PC-9 (cell line): ENCODE measurements around the gene PLK5. TPM values are rescaled to one million over a fixed set of nuclear protein-coding genes. Genes with fewer than 3 reads are reported as not detected.

Source experiments
- BruUV-seq: library from RNA; stranded (reverse); fragments of 400-500 nt; replicated peaks from 2 replicates; lab custom pipeline; 2021; lab: Mats Ljungman, UMichigan
- CTCF ChIA-PET: fragments of 300-600 bp; sonication (Branson Sonifier 250); formaldehyde crosslinking; loops from one replicate; lab custom pipeline; 2022; ENCODE audit warnings: antibody characterized with exemption; lab: Charles Lee
- POLR2A ChIA-PET: fragments of 300-600 bp; sonication (Branson Sonifier 250); formaldehyde crosslinking; loops from one replicate; lab custom pipeline; 2022; ENCODE audit warnings: antibody characterized with exemption; ENCODE audit not compliant: unreplicated experiment; lab: Charles Lee
- DNase-seq, 2 experiments: peaks; one replicate each; pipeline versions ENCODE4 v3.0.0 to v3.0.0-alpha.2; 2015 to 2022; ENCODE audit warnings: mixed read lengths in 1 of 2
- H2AFZ ChIP-seq: fragments of 200-600 bp; sonication (generic); 2 replicates; pipeline ENCODE4 v1.8.1; 2017; ENCODE audit warnings: antibody characterized with exemption
- H3F3A ChIP-seq: fragments of 200-600 bp; sonication (generic); 2 replicates; pipeline ENCODE4 v1.8.1; 2017; ENCODE audit warnings: antibody characterized with exemption, mild to moderate bottlenecking, low read depth; ENCODE audit not compliant: insufficient read depth
- H3K27ac ChIP-seq: fragments of 200-600 bp; sonication (generic); 2 replicates; pipeline ENCODE4 v1.6.1; 2016; ENCODE audit warnings: mixed run types
- H3K27me3 ChIP-seq: fragments of 200-600 bp; sonication (generic); 2 replicates; pipeline ENCODE4 v1.6.1; 2016; ENCODE audit warnings: low read depth, mixed run types; ENCODE audit not compliant: insufficient read depth
- H3K36me3 ChIP-seq: fragments of 200-600 bp; sonication (generic); 2 replicates; pipeline ENCODE4 v1.6.1; 2016; ENCODE audit warnings: low read depth, mixed run types
- H3K4me1 ChIP-seq: fragments of 200-600 bp; sonication (generic); replicated peaks from 2 replicates; pipeline ENCODE4 v1.6.1; 2016; ENCODE audit warnings: mixed run types; ENCODE audit not compliant: insufficient read depth
- H3K4me2 ChIP-seq: fragments of 200-600 bp; sonication (generic); 2 replicates; pipeline ENCODE4 v1.6.1; 2017; ENCODE audit warnings: mixed run types
- H3K4me3 ChIP-seq: fragments of 200-600 bp; sonication (generic); 2 replicates; pipeline ENCODE4 v1.6.1; 2016; ENCODE audit warnings: mixed run types
- H3K79me2 ChIP-seq: fragments of 200-600 bp; sonication (generic); 2 replicates; pipeline ENCODE4 v1.6.1; 2017; ENCODE audit warnings: low read depth, mixed run types
- H3K9me2 ChIP-seq: fragments of 200-600 bp; sonication (generic); 2 replicates; pipeline ENCODE4 v1.8.1; 2017; ENCODE audit warnings: mild to moderate bottlenecking; ENCODE audit not compliant: insufficient read depth
- H3K9me3 ChIP-seq: fragments of 200-600 bp; sonication (generic); 2 replicates; pipeline ENCODE4 v1.8.1; 2016; ENCODE audit warnings: low read depth; ENCODE audit not compliant: insufficient read depth
- H4K20me1 ChIP-seq: fragments of 200-600 bp; sonication (generic); 2 replicates; pipeline ENCODE4 v1.8.1; 2017; ENCODE audit not compliant: insufficient read depth
- EZH2 ChIP-seq: fragments of 200-600 bp; sonication (generic); IDR thresholded peaks from 2 replicates; pipeline ENCODE4 v1.8.0; 2017; ENCODE audit warnings: antibody characterized with exemption, low read depth
- intact Hi-C: fragments of 100-400 bp; cut with micrococcal nuclease; formaldehyde crosslinking; loops from one replicate; pipeline ENCODE4 v1.10.0; 2022; ENCODE audit not compliant: unreplicated experiment
- total RNA-seq: library from RNA; stranded (reverse); gene quantifications from 2 replicates; pipeline ENCODE4 v1.2.3, GENCODE V29; 2021
- TF ChIP-seq, protein P1 (sequence below): fragments of 200-600 bp; sonication (generic); conservative IDR thresholded peaks from 2 replicates; pipeline ENCODE4 v1.6.1; 2017; ENCODE audit warnings: mixed run types, antibody characterized with exemption, mild to moderate bottlenecking, moderate library complexity

PLK5 gene
- total RNA-seq, 1 experiment from 2014 or later: not detected

GRCh38 chr19:1577929-1578618, 54.2 kb downstream of the PLK5 start:
- H3K4me2 ChIP-seq: no peak overlapping the region
- no peaks in the 10 kb centered on the region for H3K27me3 ChIP-seq
- TF ChIP-seq, protein P1, sequence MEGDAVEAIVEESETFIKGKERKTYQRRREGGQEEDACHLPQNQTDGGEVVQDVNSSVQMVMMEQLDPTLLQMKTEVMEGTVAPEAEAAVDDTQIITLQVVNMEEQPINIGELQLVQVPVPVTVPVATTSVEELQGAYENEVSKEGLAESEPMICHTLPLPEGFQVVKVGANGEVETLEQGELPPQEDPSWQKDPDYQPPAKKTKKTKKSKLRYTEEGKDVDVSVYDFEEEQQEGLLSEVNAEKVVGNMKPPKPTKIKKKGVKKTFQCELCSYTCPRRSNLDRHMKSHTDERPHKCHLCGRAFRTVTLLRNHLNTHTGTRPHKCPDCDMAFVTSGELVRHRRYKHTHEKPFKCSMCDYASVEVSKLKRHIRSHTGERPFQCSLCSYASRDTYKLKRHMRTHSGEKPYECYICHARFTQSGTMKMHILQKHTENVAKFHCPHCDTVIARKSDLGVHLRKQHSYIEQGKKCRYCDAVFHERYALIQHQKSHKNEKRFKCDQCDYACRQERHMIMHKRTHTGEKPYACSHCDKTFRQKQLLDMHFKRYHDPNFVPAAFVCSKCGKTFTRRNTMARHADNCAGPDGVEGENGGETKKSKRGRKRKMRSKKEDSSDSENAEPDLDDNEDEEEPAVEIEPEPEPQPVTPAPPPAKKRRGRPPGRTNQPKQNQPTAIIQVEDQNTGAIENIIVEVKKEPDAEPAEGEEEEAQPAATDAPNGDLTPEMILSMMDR: no peak
- no peak for TF ChIP-seq EZH2
- ChIA-PET POLR2A (no interaction called here), CTCF (no interaction called here)
- no peaks in the 10 kb centered on the region for H3K9me2 ChIP-seq
- no peak overlapping the region for H3K4me3 ChIP-seq
- no peaks in the 10 kb centered on the region for H3F3A ChIP-seq
- no peak for DNase-seq
- peaks cover 12% of the 10 kb centered on the region for H3K4me1 ChIP-seq
- no peaks in the 10 kb centered on the region for H4K20me1 ChIP-seq
- no peak overlapping the region for H2AFZ ChIP-seq
- H3K79me2 ChIP-seq: no peaks in the 10 kb centered on the region
- no peaks in the 10 kb centered on the region for H3K9me3 ChIP-seq
- BruUV-seq: no TSS peak
- no peaks in the 10 kb centered on the region for H3K36me3 ChIP-seq
- intact Hi-C loops: no loop called here
- H3K27ac ChIP-seq: no peak overlapping the region

- intact Hi-C loops: no loop called here
- no peaks in the 10 kb centered on the region for H3K36me3 ChIP-seq
- H3K27ac ChIP-seq: no peak overlapping the region
- H2AFZ ChIP-seq: no peak overlapping the region
- ChIA-PET POLR2A (no interaction called here), CTCF (no interaction called here)
- H3F3A ChIP-seq: no peaks in the 10 kb centered on the region
- TF ChIP-seq, protein P1: no peak
- TF ChIP-seq EZH2: no peak
- H3K79me2 ChIP-seq: no peaks in the 10 kb centered on the region
- DNase-seq: no peak
- peaks cover 12% of the 10 kb centered on the region for H3K4me1 ChIP-seq
- no peaks in the 10 kb centered on the region for H3K27me3 ChIP-seq
- no TSS peak for BruUV-seq
- H3K4me3 ChIP-seq: no peak overlapping the region
- no peaks in the 10 kb centered on the region for H4K20me1 ChIP-seq
- no peak overlapping the region for H3K4me2 ChIP-seq
- H3K9me2 ChIP-seq: no peaks in the 10 kb centered on the region
- no peaks in the 10 kb centered on the region for H3K9me3 ChIP-seq
Observed at GRCh38 chr19:1579222-1579621, 55.3 kb downstream of the PLK5 start.

DNA sequence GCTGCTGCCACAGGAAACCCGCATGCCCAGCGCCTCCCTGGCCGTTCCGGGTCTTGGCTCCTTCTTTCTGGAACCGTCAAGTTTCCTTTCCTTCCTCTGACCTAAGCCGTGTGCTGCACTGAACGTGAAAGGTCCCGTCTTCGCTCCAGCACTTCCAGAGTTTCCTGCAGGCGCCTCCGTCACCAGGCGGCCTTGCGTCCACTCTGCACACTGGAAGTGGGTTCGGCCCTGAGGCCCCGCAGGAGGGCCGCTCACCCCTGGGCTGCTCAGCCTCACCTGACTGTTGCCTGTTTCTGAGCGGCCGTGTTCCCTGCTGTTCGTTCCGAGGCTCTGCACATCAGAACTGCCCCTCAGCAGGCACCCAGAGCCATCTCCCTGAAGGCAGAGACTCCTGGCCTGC, 56.5 kb downstream of the PLK5 start:
- intact Hi-C loops: no loop called here
- Histone ChIP-seq H4K20me1 (no peaks in the 10 kb centered on the region), H3F3A (no peaks in the 10 kb centered on the region), H3K36me3 (no peaks in the 10 kb centered on the region), H3K27me3 (no peaks in the 10 kb centered on the region), H3K4me3 (no peak overlapping the region), H3K27ac (no peak overlapping the region), H3K79me2 (peaks cover 1% of the 10 kb centered on the region), H3K4me2 (no peak overlapping the region), H3K4me1 (peaks cover 12% of the 10 kb centered on the region), H3K9me3 (no peaks in the 10 kb centered on the region), H2AFZ (no peak overlapping the region), H3K9me2 (no peaks in the 10 kb centered on the region)
- no TSS peak for BruUV-seq
- POLR2A ChIA-PET: no interaction called here
- TF ChIP-seq, protein P1: no peak
- no peak for TF ChIP-seq EZH2
- CTCF ChIA-PET: no interaction called here
- no peak for DNase-seq
